ENCODE results near the gene GLT1D1.

DNA sequence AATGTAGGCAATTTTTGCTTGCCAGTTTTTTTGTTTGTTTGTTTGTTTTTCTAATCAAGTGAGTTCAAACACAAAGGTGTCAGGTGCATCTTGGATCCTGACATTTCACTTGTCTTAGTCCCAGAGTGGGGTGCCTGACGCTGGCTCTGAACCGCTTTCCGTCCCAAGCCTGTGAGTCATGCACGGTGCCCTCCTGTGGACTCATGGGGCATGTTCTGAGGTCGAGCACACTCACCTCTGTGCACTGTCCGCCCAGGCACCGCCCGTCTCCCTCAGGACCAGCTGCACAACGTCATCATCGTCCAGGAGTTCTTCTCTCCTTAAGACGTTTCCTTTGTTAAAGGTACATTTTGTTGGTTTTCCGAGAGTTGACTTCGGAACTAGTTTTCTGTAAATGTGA lies 98.2 kb downstream of the GLT1D1 start:
- TF ChIP-seq, protein P1, sequence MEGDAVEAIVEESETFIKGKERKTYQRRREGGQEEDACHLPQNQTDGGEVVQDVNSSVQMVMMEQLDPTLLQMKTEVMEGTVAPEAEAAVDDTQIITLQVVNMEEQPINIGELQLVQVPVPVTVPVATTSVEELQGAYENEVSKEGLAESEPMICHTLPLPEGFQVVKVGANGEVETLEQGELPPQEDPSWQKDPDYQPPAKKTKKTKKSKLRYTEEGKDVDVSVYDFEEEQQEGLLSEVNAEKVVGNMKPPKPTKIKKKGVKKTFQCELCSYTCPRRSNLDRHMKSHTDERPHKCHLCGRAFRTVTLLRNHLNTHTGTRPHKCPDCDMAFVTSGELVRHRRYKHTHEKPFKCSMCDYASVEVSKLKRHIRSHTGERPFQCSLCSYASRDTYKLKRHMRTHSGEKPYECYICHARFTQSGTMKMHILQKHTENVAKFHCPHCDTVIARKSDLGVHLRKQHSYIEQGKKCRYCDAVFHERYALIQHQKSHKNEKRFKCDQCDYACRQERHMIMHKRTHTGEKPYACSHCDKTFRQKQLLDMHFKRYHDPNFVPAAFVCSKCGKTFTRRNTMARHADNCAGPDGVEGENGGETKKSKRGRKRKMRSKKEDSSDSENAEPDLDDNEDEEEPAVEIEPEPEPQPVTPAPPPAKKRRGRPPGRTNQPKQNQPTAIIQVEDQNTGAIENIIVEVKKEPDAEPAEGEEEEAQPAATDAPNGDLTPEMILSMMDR (IDR thresholded peaks at IDR 0.05), result no peak
- TF ChIP-seq ZFX (IDR thresholded peaks at IDR 0.05; ENCODE audit: borderline replicate concordance), result no peak
